ENCODE measurements around the gene PUSL1. TPM values are rescaled to one million over a fixed set of nuclear protein-coding genes. Genes with fewer than 3 reads are reported as not detected.
A peak's percentile ranks its signal among the peaks of the same experiment; 100 is the strongest.

PUSL1 gene
- total and polyA plus RNA-seq, 2 of the 13 experiments (the other 11 are each of a cell fraction or from before 2014, with no cell fraction given) = 8.3 to 22.2 TPM

- BruUV-seq (replicated peaks) = no TSS peak
- intact Hi-C loops (cut with micrococcal nuclease; ENCODE audit: unreplicated experiment) = no loop called here
Observed at GRCh38 chr1:1311107-1312104, 3.0 kb downstream of the PUSL1 start.

More at GRCh38 chr1:1311107-1312104, 3.0 kb downstream of the PUSL1 start:
- H3K27ac ChIP-seq (ENCODE audit: extremely low read length, insufficient read depth, low read length) = no peak overlapping the region
- TF ChIP-seq CREB1 (IDR thresholded peaks at IDR 0.05) (no peak), CREB1 (CRISPR knock-in tag; IDR thresholded peaks at IDR 0.05) (no peak), AGO2 (optimal IDR thresholded peaks at IDR 0.05; ENCODE audit: low read depth, low read length) (peak; percentile 67), KDM3A (CRISPR knock-in tag; IDR thresholded peaks at IDR 0.05; ENCODE audit: low read depth) (no peak), ERF (CRISPR knock-in tag; IDR thresholded peaks at IDR 0.05) (no peak), RXRA (CRISPR knock-in tag; IDR thresholded peaks at IDR 0.05) (no peak), HNRNPLL (IDR thresholded peaks at IDR 0.05; ENCODE audit: low read depth, low read length, poor library complexity, severe bottlenecking) (peak; percentile 5), ZNF441 (CRISPR knock-in tag; IDR thresholded peaks at IDR 0.05; ENCODE audit: borderline replicate concordance) (no peak), RBFOX2 (IDR thresholded peaks at IDR 0.05; ENCODE audit: low read depth, low read length) (peak; percentile 74), TAF15 (IDR thresholded peaks at IDR 0.05; ENCODE audit: low read depth, low read length, poor library complexity, severe bottlenecking) (peak; percentile 25), ZNF138 (CRISPR knock-in tag; IDR thresholded peaks at IDR 0.05; ENCODE audit: low read depth) (no peak)
- TF ChIP-seq, protein P1, sequence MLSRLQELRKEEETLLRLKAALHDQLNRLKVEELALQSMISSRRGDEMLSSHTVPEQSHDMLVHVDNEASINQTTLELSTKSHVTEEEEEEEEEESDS (CRISPR knock-in tag; IDR thresholded peaks at IDR 0.05; ENCODE audit: borderline replicate concordance) = no peak
- H3K4me1 ChIP-seq (ENCODE audit: insufficient read depth, low read length) = peaks cover 24% of the 10 kb centered on the region
- ATAC-seq (no peak), DNase-seq (ENCODE audit: low spot score) (no peak), FAIRE-seq (no peak)
- WGBS (ENCODE audit: low lambda C conversion rate) = 93% methylated on average over 7 of the region's 22 CpGs
- H3K36me3 ChIP-seq (replicated peaks in 1 of 2; ENCODE audit: control insufficient read depth in 1 of 2, insufficient read depth in 2 of 2, low read length in 2 of 2) = peaks cover 16 to 45% of the 10 kb centered on the region in 2 experiments; a peak in 4 of 5 replicates
- in situ Hi-C loops (cut with HindIII; ENCODE audit: extremely low pct_ligation_motif_present, low pct_unique_long_range_greater_than_20kb) = no loop called here
- no peak overlapping the region for H3K9ac ChIP-seq (ENCODE audit: insufficient read depth, low read depth, low read length)
- no peaks in the 10 kb centered on the region for H3K9me3 ChIP-seq (ENCODE audit: low read length)
- H3K79me2 ChIP-seq (ENCODE audit: insufficient read depth, low read length) = peaks cover 7% of the 10 kb centered on the region
- ChIA-PET POLR2A (no interaction called here), CTCF (ENCODE audit: low intra/inter-chr PET ratio, low total read pairs) (no interaction called here)
- H3K27me3 ChIP-seq (ENCODE audit: control insufficient read depth in 1 of 2, insufficient read depth in 2 of 2, low read length in 2 of 2) = no peaks in the 10 kb centered on the region
- no peaks in the 10 kb centered on the region; the same call in 1 of the 2 replicates for H4K20me1 ChIP-seq (ENCODE audit: insufficient read depth, low read length)
- H2AFZ ChIP-seq (ENCODE audit: low read length) = no peak overlapping the region
- no peak overlapping the region for H3K4me3 ChIP-seq (replicated peaks in 1 of 3; ENCODE audit: insufficient read depth in 1 of 3, low read depth in 2 of 3, low read length in 3 of 3)
- no peak overlapping the region for H3K4me2 ChIP-seq (ENCODE audit: low read depth, low read length)

All from HepG2 (cell line).